ENCODE data around the gene CCDC137. TPM values are rescaled to one million over a fixed set of nuclear protein-coding genes. Genes with fewer than 3 reads are reported as not detected.

CCDC137 gene
- total RNA-seq, 4 donors from 2014 or later = 19.7 to 35.2 (median 28.3) TPM

- peak within 1 kb of the TSS; percentile 85 for H3K4me3 ChIP-seq (ENCODE audit: low read depth, poor library complexity, severe bottlenecking)
- intact Hi-C loops (cut with DNase I; ENCODE audit: low total_unique reads) = no loop called here
- 0% methylated on average over 35 to 38 of the region's 102 CpGs for WGBS, 2 donors
- TF ChIP-seq POLR2A (IDR thresholded peaks at IDR 0.05) (peak in 1 of 2 donors; percentile 82), CTCF (IDR thresholded peaks at IDR 0.05) (no peak)
- DNase-seq (ENCODE audit: low spot score in 2 of 2) = peak; percentile 90 to 98
Observed at GRCh38 chr17:81702934-81703746, 36.6 kb downstream of the CCDC137 start, which contains the start of gene MRPL12. Gene MRPL12, plus strand, starts transcription at chr17:81703367. Its CDS starts 135 bp downstream, at chr17:81703502.

GRCh38 chr17:81703747-81704654 is 37.5 kb downstream of the CCDC137 start:
- intact Hi-C loops (cut with DNase I; ENCODE audit: low total_unique reads) = no loop called here
- H3K4me3 ChIP-seq (ENCODE audit: low read depth, poor library complexity, severe bottlenecking) = peak overlapping the region; percentile 85
- DNase-seq (ENCODE audit: low spot score in 2 of 2) = no peak
- no peak for TF ChIP-seq CTCF (IDR thresholded peaks at IDR 0.05)
- TF ChIP-seq POLR2A (IDR thresholded peaks at IDR 0.05) = no peak
- WGBS, 2 donors = 32 to 38% methylated on average over 20 to 27 of the region's 27 CpGs

GRCh38 chr17:81705518-81706231 is 39.1 kb downstream of the CCDC137 start:
- 94 to 95% methylated on average over 30 of the region's 30 CpGs for WGBS, 2 donors
- TF ChIP-seq POLR2A (IDR thresholded peaks at IDR 0.05) (no peak), CTCF (IDR thresholded peaks at IDR 0.05) (no peak)
- H3K4me3 ChIP-seq (ENCODE audit: low read depth, poor library complexity, severe bottlenecking) = no peak overlapping the region
- no peak for DNase-seq (ENCODE audit: low spot score in 2 of 2)
- intact Hi-C loops (cut with DNase I; ENCODE audit: low total_unique reads) = no loop called here

- WGBS, 2 donors = 92 to 95% methylated on average over 17 of the region's 17 CpGs
- H3K4me3 ChIP-seq (ENCODE audit: low read depth, poor library complexity, severe bottlenecking) = no peak overlapping the region
Observed at GRCh38 chr17:81706232-81706611, 39.7 kb downstream of the CCDC137 start.

More at GRCh38 chr17:81706232-81706611, 39.7 kb downstream of the CCDC137 start:
- intact Hi-C loops (cut with DNase I; ENCODE audit: low total_unique reads) = no loop called here
- no peak for DNase-seq (ENCODE audit: low spot score in 2 of 2)
- TF ChIP-seq CTCF (IDR thresholded peaks at IDR 0.05) = no peak
- TF ChIP-seq POLR2A (IDR thresholded peaks at IDR 0.05) = no peak

Measured in lower leg skin (tissue), 4 donors.